ENCODE data around the gene SAMD4A.

Gene SAMD4A

DNA sequence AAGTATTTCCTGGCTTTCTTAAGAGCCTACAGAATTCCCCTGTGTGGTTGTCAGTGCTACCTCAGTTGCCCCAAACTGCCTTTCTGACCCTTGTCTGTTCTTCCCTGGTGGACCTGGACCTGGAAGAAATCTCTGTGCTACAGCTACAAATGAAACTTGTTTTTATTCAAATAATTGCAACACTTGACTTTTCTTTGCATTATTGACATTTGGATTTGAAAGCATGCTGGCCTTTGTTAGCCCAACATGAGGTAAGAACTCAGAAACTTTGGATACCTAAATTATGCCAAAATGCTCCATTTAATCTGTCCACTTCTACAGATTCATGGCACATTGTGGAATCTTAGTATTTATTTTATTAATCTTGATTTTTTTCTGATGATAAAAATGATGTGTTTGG, 142.9 kb downstream of the SAMD4A start:
- DNase-seq: no peak

DNA sequence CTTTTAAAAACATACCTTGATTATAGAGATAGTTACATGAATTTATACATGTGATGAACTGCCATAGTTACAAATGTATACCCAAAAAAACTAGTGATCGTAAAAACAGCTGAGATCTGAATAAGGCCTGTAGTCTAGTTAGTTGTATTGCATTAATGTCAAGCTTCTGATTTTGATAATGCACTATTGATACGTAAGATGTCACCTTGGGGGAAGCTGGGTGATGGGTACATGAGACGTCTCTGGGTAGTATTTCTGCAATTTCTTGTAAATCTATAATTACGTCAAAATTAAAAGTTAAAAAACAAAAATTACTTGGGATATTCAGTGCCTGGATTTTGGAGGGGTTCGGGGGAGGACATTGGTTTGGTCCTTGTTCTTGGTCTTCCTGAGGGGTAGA, 144.4 kb downstream of the SAMD4A start:
- no peak for DNase-seq

DNA sequence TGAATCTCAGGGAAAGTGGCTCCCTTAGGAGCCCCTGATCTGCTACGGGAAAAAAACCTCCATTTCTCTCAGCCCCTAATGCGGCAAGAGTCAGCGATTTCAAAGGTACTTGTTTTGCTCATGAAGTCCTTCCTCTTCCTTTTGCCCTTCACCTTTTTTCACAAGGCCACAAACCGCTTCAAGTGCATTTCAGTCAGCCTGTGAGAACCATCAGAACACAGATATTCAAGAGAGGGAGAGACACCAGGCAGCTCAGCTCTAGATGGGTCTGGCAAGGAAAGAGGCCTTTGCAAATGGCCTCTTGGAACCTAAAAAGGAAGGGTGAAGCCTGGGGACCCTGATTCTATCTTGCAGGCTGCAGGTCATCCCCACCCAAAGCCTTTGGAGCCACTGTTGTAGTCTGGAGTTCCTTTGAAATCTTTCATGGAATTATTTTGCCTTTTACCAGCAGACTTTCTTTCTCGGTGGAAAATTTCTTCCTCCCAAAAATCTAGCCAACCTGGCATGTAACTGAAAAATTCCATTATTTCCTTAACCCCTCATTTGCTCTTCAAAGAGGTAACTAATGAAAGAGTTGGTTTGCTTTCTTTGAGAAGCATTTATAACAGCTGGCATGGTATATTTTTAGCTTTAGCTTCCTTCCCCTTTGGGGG, 145.0 kb downstream of the SAMD4A start:
- DNase-seq: no peak

DNA sequence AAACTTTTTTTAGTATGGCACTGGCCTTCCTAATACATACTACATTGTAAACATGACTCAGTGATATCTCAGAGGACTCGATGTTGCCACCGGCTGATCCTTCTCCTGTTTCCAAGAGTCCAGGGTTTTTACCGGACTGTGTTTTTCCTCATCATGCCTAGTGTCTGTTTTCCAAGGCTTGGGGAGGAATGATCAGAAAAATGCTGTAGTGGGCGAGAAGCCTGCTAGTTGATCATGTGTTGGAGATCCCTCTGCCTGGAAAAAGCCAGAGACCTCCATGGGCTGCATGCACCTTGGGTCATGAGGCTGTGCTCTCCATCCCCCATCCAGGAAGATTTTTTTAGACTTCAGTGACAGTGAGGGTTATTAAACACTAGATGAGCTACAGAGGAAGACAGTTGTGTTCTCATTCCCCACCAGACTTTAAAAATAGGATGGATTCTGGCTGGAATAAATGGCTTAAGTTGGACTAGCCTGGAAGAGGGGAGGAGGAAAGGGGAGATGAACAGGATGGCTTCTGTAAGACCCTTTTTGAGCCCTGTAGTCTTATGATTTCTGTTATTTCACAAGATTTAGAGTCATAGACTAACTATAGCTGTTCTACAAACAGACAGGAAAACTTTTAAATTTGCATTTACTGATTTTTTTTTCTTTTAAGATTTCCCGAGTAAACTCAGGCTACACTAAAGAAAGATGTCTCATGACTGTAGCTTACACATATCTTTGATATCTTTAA, 145.7 kb downstream of the SAMD4A start:
- DNase-seq: peak; percentile 71

- no peak for DNase-seq
Observed at GRCh38 chr14:54713379-54713778, 146.5 kb downstream of the SAMD4A start.

DNA sequence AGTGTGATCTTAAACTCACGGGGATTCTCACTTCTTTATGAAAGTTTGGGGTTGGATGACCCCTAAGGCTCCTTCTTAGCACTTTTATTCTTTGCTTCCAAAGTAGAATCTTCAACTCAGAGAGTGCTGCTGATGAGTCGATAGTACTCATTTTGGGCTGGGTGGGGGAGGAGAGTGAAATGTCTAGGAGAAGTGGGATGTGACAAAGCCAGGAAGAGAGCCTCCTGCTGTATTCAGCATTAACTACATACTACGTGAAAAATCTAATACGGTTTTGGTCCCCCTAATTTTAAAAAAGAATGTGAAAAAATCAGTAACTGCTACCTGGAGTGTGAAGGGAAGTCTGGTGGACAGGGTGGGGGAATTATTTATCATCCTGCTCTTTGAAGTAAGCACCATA, 148.3 kb downstream of the SAMD4A start:
- DNase-seq: peak; percentile 55

DNA sequence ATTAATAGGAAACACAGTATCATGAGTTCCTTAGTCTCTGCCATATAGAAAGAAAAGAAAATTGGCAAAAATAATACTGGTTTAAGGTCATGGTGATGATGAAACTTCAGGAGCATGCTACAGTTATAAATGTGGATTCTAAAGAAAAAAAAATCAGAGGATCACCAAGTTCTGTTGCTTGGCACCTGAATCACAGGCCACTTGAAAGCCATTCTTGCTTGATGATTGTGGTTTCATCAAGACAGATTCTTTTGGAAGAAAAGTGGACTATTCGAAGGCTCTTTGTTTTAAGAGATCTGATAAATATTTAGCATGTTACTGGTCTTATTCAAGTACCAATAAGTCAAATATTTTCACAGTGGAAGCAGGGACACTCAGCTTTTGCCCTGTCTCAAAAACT, 148.9 kb downstream of the SAMD4A start:
- DNase-seq: no peak

GRCh38 chr14:54716862-54717261, 149.9 kb downstream of the SAMD4A start:
- DNase-seq: no peak

GRCh38 chr14:54718046-54718445, 151.1 kb downstream of the SAMD4A start:
- no peak for DNase-seq

DNA sequence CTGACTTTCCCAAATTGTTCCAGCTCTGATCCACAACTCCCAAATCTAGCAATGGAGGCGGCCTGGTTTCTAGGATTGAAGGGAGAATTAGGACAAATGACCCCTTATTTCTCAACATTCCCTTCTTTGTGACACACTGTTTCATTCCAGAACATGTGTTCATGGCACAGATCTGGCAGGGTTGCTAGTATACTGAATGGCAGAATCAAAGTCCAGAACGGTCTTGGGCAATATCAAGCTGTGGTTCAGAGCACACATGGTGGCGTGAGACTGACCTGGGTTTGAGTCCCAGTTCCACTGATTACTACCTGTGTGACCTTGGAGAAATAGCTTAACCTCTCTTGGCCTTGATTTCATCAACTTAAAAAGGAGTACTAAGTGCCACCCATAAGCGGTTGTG, 152.5 kb downstream of the SAMD4A start:
- DNase-seq: no peak

DNA sequence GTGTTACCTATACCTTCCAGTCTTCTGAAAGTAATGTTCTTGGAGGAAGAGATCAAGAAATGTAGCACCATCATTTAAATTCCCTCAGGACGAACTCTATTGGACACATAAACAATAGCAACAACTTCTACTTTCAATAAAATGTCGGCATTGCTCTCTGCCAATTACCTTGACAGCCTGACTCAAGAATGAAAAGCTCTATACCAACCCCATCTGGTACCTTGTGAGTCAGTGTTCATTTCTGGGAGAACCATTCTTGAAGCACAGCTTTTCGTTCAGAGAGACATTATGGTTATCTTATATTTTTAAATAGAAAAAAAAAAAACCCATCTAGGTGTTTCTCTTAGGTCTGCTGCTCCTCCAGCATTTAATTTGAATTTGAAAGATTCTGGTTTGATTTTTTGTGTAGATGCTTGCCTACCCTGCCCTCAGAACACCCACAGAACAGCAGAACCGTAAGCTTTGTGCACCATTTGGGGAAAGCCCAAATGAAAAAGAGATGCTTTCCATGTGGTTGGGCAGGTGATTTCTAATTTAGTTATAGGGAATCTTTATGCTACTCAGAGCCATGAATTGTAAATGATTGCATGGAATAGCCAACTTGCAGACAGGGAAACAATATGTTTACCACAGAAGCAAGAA, 156.0 kb downstream of the SAMD4A start:
- peak; percentile 39 for DNase-seq

- no peak for DNase-seq
Observed at GRCh38 chr14:54724123-54724522, 157.2 kb downstream of the SAMD4A start.

DNA sequence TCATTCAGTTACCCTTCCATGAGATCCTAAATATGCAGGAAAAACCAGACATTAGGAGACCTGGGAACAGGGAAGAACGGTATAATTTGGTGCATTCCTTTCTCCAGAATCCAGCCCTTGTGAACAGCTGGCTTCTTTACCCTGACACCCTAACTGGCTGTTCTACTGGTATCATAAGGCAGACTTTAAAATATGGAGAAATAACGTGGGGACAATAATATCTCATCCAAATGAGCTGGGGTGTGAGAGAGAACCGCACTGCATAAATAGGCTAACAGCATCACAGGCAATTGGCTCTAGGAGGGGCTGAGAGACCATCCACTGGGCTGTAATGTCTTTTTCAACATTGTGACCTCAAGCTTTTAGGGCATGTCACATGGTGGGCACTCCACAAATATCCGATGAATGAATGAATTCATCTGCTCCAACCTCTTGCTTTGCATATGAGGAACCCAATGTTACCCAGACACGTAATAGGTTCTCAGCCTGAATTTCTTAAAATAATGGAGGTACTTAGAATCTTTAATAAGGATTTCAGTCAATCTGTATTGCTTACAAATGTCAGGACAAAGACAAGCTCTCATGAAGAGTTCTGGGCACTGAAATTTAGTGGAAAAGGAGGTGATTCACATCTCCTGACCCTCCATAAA, 157.9 kb downstream of the SAMD4A start:
- no peak for DNase-seq

DNA sequence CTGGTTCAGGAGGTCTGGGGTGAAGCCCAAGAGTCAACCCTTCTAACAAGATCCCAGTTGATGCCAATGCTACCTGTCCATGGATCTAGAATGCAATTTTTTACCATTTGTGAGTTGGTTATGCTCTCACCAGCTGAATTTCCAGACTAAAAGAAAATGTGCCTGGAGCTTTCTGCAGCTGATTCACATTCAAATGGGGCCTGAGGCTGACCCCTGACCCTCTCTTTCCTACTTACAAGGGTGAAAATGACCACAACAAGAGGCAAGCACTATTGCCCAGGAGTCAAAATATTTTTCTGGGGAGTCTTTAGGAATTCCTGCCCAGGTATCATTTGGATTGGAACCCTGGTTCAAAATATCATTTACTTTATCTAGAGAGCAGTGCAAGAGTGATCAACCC, 159.1 kb downstream of the SAMD4A start:
- DNase-seq: no peak

DNA sequence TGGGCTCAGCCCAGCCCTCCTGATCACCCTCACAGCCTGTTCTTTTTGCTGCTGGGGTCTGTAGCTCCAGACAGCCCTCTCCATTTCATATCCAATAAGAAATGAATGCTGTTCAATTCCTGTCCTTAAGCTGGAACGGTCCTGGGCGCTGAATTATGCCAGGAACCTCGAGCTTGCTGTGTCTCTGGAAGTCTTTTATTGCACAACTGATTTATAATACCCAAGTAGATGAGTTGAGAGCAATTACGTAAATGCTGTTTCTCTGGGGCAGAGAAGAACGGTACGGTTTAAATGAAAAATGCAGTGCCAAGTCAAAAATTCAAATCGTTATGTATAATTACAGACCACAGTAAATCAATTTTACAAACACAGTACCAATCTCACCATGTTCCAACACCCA, 161.0 kb downstream of the SAMD4A start:
- DNase-seq: no peak

GRCh38 chr14:54728700-54729527, 162.0 kb downstream of the SAMD4A start:
- peak; percentile 24 for DNase-seq

GRCh38 chr14:54730156-54730961, 163.4 kb downstream of the SAMD4A start:
- peak; percentile 95 for DNase-seq

GRCh38 chr14:54734966-54735365, 168.0 kb downstream of the SAMD4A start:
- no peak for DNase-seq

DNA sequence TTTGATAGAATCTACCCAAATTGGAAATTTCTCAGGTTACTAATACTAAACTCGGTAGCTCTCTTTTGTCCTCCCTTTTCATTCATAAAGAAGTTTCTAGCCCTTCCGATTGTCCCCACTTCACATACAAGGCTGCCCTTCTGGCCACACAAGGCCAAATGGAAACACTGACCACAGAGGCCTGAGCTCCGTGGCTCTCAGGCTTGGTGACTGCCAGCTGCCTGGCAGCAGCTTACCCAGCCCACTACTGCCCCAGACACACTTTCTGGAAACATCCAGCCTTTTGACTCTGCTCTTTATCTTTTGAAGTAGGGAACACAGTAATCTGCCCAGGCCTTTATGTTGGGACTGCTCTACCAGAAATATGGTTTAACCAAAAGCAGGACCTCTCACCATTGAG, 168.5 kb downstream of the SAMD4A start:
- no peak for DNase-seq

GRCh38 chr14:54737132-54737711, 170.3 kb downstream of the SAMD4A start:
- DNase-seq: peak; percentile 25

- DNase-seq: no peak
Observed at GRCh38 chr14:54738009-54738408, 171.1 kb downstream of the SAMD4A start.

DNA sequence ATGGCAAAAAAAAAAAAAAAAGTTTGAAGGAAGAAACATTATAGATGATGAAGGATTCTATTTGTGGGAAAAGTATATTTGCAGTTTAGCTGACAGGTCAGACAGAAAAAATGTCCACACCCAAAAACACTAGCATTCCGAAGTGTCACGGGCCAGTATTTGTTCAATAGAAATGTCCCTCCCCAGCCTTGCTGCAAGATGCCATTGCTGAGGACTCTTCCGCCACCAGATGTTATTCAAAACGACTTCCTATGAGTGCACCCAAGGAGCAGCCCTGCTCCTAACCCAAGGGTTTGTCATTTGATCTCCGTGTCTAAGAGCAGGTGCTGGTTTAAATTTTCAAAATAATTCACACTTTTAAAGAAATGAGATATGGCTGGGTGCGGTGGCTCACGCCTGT, 172.6 kb downstream of the SAMD4A start:
- no peak for DNase-seq

Data from suppressor macrophage treated with lipopolysaccharide for 4 hours (primary cell).